GM12878 (cell line): Measurements from ENCODE around the gene SGPP2.

Experiments used
- CEBPB ChIP-seq, 2 experiments: fragments of 150-350 bp in 1 of 2; IDR thresholded peaks; 2 replicates each; pipeline ENCODE4 v1.6.1; 2012 to 2014; ENCODE audit warnings: low read depth in 2 of 2, low read length in 2 of 2, borderline replicate concordance in 1 of 2, inconsistent platforms in 1 of 2
- CREB1 ChIP-seq: IDR thresholded peaks from 2 replicates; pipeline ENCODE4 v1.6.1; 2012; ENCODE audit warnings: low read depth, mild to moderate bottlenecking, inconsistent platforms
- CTCF ChIP-seq, 3 experiments: IDR thresholded peaks in 2 of 3; conservative IDR thresholded peaks in 1 of 3; 2 replicates each; pipeline ENCODE4 v1.5.1; 2011; ENCODE audit warnings: low read depth in 3 of 3, low read length in 3 of 3, mild to moderate bottlenecking in 3 of 3, control low read depth in 2 of 3, moderate library complexity in 2 of 3, inconsistent platforms in 1 of 3, mixed read lengths in 1 of 3; ENCODE audit not compliant: control insufficient read depth in 2 of 3, insufficient read depth in 1 of 3; ENCODE audit errors: extremely low read depth in 1 of 3
- MAX ChIP-seq: IDR thresholded peaks from 2 replicates; pipeline ENCODE4 v1.6.1; 2012; ENCODE audit warnings: low read depth, low read length, improper control_type of control experiment
- PRDM15 ChIP-seq: fragments of 450-650 bp; formaldehyde crosslinking; IDR thresholded peaks from 2 replicates; pipeline ENCODE4 v1.4.0; 2020; ENCODE audit warnings: mild to moderate bottlenecking, moderate library complexity
- RFX5 ChIP-seq: IDR thresholded peaks from 2 replicates; pipeline ENCODE4 v1.6.1; 2011; ENCODE audit warnings: low read depth, low read length, improper control_type of control experiment
- SMC3 ChIP-seq: IDR thresholded peaks from 2 replicates; pipeline ENCODE4 v1.6.1; 2011; ENCODE audit warnings: low read length, improper control_type of control experiment, borderline replicate concordance

- no peak for TF ChIP-seq SMC3
- TF ChIP-seq CTCF (IDR thresholded peaks at IDR 0.05 in 2 of 3, conservative IDR thresholded peaks at IDR 0.05 in 1 of 3; ENCODE audit: control insufficient read depth in 2 of 3, extremely low read depth in 1 of 3, insufficient read depth in 1 of 3, low read depth in 3 of 3, low read length in 3 of 3) = no peak
- no peak for TF ChIP-seq PRDM15 (CRISPR knock-in tag)
- TF ChIP-seq RFX5 = no peak
- no peak for TF ChIP-seq CREB1
- no peak for TF ChIP-seq MAX
- TF ChIP-seq CEBPB (IDR thresholded peaks at IDR 0.05; ENCODE audit: borderline replicate concordance in 1 of 2, low read depth in 2 of 2, low read length in 2 of 2) = no peak
Observed at GRCh38 chr2:222380456-222380855, 43.9 kb upstream of the SGPP2 start.
